GM12891 (cell line): ENCODE results near the gene GABRB3.

Source experiments
- DNase-seq: peaks from one replicate; pipeline ENCODE4 v3.0.0; 2011; ENCODE audit warnings: low spot score; ENCODE audit not compliant: insufficient read length
- FAIRE-seq: peaks from 2 replicates; lab custom pipeline; 2011; peaks lifted over from hg19 to GRCh38; lab: Jason Lieb, UNC
- PAX5 ChIP-seq: IDR thresholded peaks from 2 replicates; pipeline ENCODE4 v1.6.1; 2011; ENCODE audit warnings: low read length, moderate library complexity, mild to moderate bottlenecking; ENCODE audit not compliant: insufficient read depth, severe bottlenecking
- POLR2A ChIP-seq: IDR thresholded peaks from 2 replicates; pipeline ENCODE4 v1.6.1; 2011; ENCODE audit warnings: low read depth, low read length, control low read depth
- POLR2AphosphoS5 ChIP-seq: IDR thresholded peaks from 2 replicates; pipeline ENCODE4 v1.6.1; 2011; ENCODE audit warnings: low read depth, low read length, control low read depth
- POU2F2 ChIP-seq: IDR thresholded peaks from 2 replicates; pipeline ENCODE4 v1.6.1; 2011; ENCODE audit warnings: low read depth, mild to moderate bottlenecking, control low read depth, low read length, moderate library complexity
- SPI1 ChIP-seq: IDR thresholded peaks from 2 replicates; pipeline ENCODE4 v1.6.1; 2011; ENCODE audit warnings: low read depth, low read length, control low read depth
- TAF1 ChIP-seq: IDR thresholded peaks from 2 replicates; pipeline ENCODE4 v1.6.1; 2011; ENCODE audit warnings: low read depth, low read length, control low read depth

Gene GABRB3

DNA sequence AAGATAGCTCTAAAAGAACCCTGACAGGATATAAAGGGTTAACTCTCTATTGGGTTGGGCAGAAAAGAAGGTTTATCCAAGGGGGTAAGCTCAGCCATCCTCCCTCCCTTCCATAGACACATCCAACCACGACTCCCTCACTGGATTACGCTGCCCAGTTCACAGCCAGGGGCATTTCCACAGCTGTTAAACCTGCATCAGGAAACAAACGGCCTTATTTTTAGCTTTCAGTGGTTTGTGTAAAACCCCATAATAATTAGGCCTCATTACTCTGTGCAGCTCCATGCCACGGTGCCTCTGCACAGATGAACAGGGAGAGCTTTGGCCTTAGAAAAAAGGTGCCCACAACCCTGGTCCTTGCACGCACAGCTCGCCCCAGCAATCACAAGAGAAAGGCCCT, 110.6 kb downstream of the GABRB3 start:
- TF ChIP-seq TAF1 (no peak), POLR2AphosphoS5 (no peak), POLR2A (no peak), PAX5 (no peak), SPI1 (no peak), POU2F2 (no peak)
- DNase-seq (no peak), FAIRE-seq (no peak)

DNA sequence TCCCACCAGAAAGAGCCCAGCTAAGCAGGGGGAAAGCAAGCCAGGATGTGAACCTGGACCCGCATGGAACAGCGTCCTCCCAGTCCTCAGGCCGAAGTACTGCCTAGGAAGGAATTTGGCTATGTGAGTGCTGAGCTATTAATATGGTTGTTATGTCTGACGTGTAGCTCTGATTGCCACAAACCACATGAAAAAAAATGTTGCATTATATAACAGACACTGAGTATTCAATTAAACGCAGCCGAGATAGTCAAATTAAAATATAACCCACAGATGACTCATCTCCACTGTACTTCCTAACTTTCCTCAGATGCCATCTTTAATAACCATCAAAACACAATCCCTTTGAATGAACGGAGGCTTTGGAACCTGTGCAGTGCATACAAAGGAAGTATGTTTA, 111.1 kb downstream of the GABRB3 start:
- no peak for DNase-seq
- FAIRE-seq, result no peak
- TF ChIP-seq POLR2AphosphoS5, result no peak
- TF ChIP-seq POLR2A, result no peak
- TF ChIP-seq SPI1, result no peak
- TF ChIP-seq POU2F2, result no peak
- TF ChIP-seq TAF1, result no peak
- TF ChIP-seq PAX5, result no peak

DNA sequence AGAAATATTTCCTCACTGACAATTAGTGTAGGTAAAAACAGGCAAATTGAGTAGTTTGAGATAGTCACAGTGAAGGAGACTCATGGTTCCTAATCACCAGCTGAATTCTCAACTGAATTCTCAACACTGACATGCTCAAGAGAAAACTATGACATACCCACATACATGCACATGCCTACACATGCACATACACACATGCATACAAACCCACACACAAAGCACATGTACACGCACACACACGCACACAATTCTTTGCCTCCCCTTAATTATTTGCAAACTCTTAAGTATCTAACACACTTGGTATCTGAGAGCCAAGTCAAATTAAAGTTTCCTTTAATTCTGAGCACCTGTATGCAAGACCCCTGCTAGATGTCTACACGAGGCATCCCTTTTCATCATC, 111.8 kb downstream of the GABRB3 start:
- FAIRE-seq, result no peak
- TF ChIP-seq POLR2A, result no peak
- TF ChIP-seq PAX5, result no peak
- no peak for TF ChIP-seq POU2F2
- no peak for TF ChIP-seq POLR2AphosphoS5
- no peak for TF ChIP-seq TAF1
- no peak for TF ChIP-seq SPI1
- DNase-seq, result no peak

DNA sequence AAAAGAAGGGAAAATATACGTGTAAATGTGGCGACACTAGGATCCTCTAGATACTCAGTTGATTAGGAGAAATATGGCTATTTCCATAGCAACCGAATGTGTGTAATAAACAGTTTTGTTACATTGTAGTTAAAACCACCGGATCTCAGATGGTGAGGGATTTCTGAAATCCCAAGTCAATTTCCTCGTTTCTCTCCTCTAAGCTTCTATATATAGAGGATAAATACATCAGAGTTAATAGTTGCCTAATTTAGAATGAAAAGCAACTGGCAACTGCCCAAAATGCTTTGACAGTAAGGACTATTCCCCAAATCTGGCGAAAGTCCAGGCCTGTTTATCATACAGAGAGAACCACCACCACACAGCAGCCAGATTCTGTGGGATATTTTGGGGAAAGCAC, 112.6 kb downstream of the GABRB3 start:
- DNase-seq, result no peak
- no peak for FAIRE-seq
- no peak for TF ChIP-seq POU2F2
- no peak for TF ChIP-seq POLR2AphosphoS5
- TF ChIP-seq PAX5, result no peak
- TF ChIP-seq SPI1, result no peak
- TF ChIP-seq POLR2A, result no peak
- TF ChIP-seq TAF1, result no peak

DNA sequence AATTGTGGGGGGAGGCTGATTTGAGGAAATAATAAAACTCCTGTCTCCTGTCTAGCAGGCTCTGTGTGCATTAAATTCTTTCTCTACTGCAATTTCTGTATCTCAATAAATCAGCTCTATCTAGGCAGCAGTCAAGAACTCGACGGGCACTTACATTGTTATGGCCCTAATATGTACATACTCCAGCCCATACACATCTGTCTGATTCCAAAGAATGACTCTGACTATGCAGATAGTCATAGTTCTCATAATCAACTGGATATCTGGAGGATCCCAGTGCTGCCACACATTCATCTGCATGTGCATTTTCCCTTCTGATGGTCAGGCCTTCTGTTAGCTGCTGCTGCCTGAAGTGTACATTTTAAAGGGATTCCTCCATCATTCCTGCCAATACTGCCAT, 114.6 kb downstream of the GABRB3 start:
- no peak for FAIRE-seq
- no peak for DNase-seq
- TF ChIP-seq POU2F2 (no peak), POLR2AphosphoS5 (no peak), POLR2A (no peak), TAF1 (no peak), PAX5 (no peak), SPI1 (no peak)

DNA sequence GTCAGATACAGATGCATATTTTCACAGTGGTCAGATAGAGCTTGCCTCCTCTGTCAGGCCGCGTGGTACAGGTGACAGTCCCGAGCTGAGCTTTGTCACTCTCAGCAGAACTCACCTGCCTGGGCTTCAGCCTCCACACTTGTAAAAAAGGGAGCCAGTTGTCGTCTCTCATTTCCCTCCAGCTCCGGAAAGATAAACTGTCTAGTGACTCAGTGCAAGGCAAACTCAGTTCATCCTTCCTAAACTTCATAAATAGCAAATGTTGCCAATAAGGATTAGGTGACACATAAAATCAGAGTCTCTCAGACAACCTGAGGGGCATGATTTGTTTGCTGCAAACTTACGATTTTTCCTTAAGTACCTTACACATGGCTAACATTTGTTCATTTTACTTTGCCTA, 116.8 kb downstream of the GABRB3 start:
- TF ChIP-seq PAX5 (no peak), POU2F2 (no peak), TAF1 (no peak), POLR2A (no peak), POLR2AphosphoS5 (no peak), SPI1 (no peak)
- no peak for DNase-seq
- no peak for FAIRE-seq

DNA sequence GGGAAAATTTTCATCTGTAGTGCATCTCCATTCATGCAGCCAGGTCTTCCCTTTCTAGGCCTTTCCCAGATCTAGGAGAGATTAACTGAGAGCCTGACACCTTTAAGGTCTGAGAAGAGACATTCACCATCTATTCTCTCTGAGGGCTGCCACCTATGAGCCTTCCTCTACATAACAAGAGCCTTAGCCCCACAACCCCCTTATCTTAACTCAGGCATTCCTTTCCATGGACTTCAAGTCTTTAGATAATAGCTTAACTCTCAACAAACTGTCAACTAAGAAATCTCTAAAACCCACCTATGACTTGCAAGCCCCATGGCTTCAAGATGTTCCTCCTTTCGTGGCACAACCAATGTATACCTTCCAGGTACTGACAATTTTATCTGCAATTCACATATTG, 121.0 kb downstream of the GABRB3 start:
- FAIRE-seq, result no peak
- no peak for DNase-seq
- TF ChIP-seq SPI1 (no peak), POLR2AphosphoS5 (no peak), POLR2A (no peak), PAX5 (no peak), TAF1 (no peak), POU2F2 (no peak)

DNA sequence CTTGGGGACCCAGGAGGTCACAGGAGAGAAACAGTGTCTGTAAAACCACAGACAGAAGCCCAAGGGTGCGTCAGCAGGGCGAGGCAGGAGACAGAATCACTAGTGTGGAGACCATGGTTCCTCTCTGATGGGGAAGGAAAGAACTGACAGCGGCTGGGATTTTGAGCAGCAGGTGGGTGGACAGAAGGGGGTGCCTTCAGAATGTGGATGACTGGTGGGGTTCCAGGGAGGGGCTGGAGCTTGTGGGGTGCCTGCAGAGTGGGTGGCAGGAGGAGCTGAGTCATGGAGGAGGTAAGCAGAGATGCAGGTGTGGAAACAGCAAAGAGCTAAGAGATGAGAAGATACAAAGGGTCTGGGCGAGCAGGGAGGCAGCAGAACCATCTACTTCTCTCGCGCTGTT, 124.2 kb downstream of the GABRB3 start:
- DNase-seq (no peak), FAIRE-seq (no peak)
- TF ChIP-seq POU2F2, result no peak
- no peak for TF ChIP-seq POLR2AphosphoS5
- no peak for TF ChIP-seq TAF1
- TF ChIP-seq PAX5, result no peak
- TF ChIP-seq POLR2A, result no peak
- TF ChIP-seq SPI1, result no peak

DNA sequence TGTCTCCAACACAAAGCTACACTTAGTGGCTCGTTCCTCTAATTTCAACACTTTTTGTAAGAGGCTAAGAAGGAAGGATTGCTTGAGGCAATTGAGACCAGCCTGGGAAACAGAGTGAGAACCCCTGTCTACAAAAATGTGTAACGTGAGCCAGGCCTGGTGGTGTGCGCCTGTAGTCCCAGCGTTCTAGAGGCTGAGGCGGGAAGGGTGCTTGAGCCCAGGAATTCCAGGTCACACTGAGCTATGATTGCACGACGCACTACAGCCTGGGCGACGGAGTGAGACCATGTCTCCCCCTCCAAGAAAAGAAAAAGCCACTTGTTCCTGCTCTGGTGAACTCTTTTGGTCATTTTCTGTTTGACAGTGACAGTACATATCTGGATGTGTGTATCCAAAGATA, 127.9 kb downstream of the GABRB3 start:
- DNase-seq (no peak), FAIRE-seq (no peak)
- TF ChIP-seq POLR2A (no peak), POU2F2 (no peak), TAF1 (no peak), PAX5 (no peak), SPI1 (no peak), POLR2AphosphoS5 (no peak)

DNA sequence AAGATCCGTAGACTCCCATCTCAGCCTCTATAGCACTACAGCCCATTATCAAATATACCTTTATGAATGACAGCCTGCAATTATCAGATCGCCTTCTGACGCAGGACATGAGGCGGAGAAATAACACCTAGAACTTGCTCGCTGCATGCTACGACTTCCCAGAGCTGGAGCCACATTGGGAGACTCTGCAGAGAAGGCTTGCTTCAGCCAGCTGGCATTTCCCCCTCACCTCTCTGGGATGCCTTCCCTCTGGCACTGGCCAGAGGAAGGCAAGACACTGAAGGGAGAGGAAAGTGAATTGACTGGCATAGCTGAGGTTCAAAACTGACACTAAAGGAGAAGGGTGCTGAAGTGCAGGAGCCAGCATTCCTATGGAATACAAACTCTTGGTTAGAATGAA, 131.7 kb downstream of the GABRB3 start:
- DNase-seq (no peak), FAIRE-seq (no peak)
- TF ChIP-seq POLR2A (no peak), POU2F2 (no peak), TAF1 (no peak), SPI1 (no peak)
